Bronchus fibroblast of lung (primary cell): ENCODE measurements around the gene PLEKHG2. TPM values are rescaled to one million over a fixed set of nuclear protein-coding genes. Genes with fewer than 3 reads are reported as not detected.

Source experiments
- total RNA-seq: library from RNA; depleted of rRNA; stranded (reverse); fragments of >200 nt; gene quantifications from 2 replicates; pipeline ENCODE4 v1.2.3, GENCODE V29; 2015

Gene PLEKHG2
- 11.7 and 15.5 TPM in 2 replicates for total RNA-seq

DNA sequence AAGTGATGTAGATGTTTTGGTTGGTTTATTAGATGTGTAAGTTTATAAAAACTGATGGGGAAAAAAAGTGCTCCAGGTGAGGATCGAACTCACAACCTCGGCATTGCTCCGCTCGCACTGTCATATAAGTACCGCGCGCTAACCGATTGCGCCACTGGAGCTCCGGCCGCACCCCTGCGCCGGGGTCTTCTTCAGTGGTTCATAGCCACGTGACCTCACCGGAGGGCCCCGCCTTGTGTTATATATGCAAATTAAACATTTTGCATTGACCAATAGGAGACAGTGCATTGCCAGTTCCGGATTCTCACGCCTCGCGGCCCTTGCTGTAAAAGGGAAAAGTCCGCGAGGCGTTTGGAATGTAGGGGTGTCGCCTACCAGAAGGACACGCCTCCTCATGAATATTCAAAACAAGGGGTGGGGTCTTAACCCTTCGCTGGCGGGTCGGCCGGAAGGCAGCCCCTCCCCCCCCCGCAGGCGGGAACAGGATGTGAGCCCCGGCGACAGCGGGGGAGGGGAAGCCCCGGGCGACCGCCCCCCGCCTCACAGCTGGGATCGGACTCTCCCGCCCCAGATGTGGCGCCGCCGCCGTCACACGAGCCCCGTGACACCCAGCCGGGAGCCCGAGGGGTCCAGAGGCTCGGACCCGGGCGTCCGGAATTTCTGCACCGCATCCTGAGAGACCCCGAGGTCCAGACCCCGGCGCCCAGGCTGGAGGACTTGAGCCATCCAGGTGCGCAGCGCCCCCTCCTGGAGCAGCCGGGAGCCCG lies at the start of gene PLEKHG2:
PLEKHG2 (plus strand) TSS at position 570 of the 767 bp plus-strand sequence. CDS start 1,418 bp downstream, outside the sequence.

GRCh38 chr19:39390751-39391437 lies 21.6 kb upstream of the PLEKHG2 start, which contains the start of the genes MED29 and PAF1:
Gene MED29 (plus strand): TSS chr19:39391378. CDS start chr19:39391423, 45 bp downstream.
Gene PAF1 (minus strand): TSS chr19:39391106. CDS start chr19:39390864, 242 bp downstream.

GRCh38 chr19:39406656-39407409 lies 5.6 kb upstream of the PLEKHG2 start, which contains the start of gene ZFP36:
Gene ZFP36 (plus strand): TSS chr19:39406847. CDS start chr19:39406905, 58 bp downstream.

DNA sequence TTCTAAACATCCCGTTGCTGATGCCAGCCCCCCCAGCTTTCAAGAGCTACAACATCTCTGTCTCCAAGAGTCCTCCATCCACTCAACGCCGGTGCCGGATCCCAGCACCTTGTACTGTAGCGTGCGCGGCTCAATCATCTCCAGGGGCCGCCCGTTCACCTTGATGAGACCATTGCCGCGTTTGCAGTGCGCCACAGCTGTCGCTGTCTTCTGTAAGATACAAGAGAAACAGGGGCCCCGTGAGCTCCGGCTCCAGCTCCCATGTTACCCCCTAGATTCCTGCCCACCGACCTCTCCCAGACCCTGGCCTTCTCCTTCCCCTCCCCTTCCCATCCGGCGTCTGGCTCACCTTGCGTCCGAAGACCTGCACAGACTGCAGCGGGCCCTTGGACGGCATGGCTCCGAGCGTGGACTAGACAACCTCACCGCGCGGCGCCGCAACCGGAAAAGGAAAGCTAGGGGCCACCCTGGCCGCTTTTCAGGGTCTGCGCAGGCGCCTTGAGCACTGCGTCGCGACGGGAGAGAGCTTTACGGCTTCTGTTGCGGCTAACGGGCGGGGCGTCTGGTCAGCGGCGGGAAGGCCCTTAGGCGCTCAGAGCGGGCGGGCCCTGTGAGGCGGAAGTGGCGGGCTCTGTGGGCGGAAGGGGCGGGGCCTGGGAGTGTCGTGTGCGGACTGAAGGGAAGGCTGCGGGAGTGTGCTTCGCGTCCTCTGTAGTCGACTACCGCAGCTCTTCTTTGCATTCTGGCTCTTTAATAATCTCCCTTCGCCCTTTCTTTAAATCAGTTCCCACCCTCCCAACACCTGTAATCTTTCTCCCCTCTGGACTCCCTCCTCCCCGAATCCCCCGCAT lies 23.3 kb downstream of the PLEKHG2 start, which contains the start of gene RPS16:
RPS16 (minus strand) TSS at position 451 of the 851 bp plus-strand sequence; CDS start at position 397, 54 bp downstream.

DNA sequence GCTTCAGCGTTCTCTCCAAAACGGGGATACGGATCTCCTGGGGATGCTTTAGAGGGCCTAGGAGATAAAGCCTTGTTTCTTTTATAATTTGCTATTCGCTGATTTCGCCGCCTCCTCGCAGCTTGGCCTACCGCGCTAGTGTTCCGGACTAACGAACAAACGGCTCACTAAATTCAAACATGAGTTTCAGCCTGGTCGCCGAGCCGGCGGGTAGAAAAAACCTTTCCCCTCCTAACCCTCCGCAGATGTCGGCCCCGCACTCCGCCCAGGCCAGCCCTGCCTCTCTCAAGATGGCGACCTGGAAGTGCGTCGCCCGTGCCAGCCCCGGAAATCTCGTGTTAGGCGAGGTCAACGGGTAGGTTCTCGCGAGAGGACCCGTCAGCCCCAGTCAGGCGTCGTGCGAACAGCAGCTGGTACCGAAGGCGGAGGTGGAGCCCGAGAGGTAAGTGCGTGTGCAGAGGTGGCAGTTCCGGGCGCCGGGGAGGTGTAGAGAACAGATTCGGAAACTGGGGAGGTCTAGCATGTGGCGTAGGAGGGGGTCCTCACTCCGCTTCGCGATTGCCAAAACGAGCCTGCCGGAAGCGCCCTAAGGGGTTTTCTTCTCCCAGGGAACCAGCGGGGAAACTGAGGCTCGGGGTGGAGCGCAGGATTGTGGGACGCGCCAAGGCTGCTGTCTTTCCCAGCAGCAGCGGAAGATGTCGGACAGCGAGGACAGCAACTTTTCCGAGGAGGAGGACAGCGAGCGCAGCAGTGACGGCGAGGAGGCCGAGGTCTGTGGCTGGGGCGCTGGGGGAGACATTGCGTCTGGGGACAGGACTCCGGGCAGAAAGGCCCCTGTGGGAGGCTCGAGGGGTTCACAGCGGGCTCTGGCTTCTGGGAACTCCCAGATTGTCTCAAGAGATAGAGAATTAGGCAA lies 33.0 kb downstream of the PLEKHG2 start, which contains the start of gene SUPT5H:
SUPT5H (plus strand) TSS at position 387 of the 916 bp plus-strand sequence; CDS start at position 696, 309 bp downstream.

Other genes with a start within 250 kb of the PLEKHG2 start
- not detected in 2 replicates for gene NCCRP1, start 215.7 kb upstream of the PLEKHG2 start, total RNA-seq
- not detected in 2 replicates for gene SYCN, start 208.4 kb upstream of the PLEKHG2 start, total RNA-seq
- not detected in 2 replicates for gene IFNL3, start 167.7 kb upstream of the PLEKHG2 start, total RNA-seq
- not detected in 2 replicates for gene IFNL4, start 163.8 kb upstream of the PLEKHG2 start, total RNA-seq
- gene IFNL2, start 144.3 kb upstream of the PLEKHG2 start, total RNA-seq = not detected in 2 replicates
- not detected in 2 replicates for gene IFNL1, start 116.3 kb upstream of the PLEKHG2 start, total RNA-seq
- 0.30 and 0.67 TPM in 2 replicates for gene LRFN1, start 91.8 kb upstream of the PLEKHG2 start, total RNA-seq
- gene GMFG, start 76.6 kb upstream of the PLEKHG2 start, total RNA-seq = 1.0 and 2.7 TPM in 2 replicates
- gene SAMD4B, start 70.2 kb upstream of the PLEKHG2 start, total RNA-seq = 55.0 and 58.2 TPM in 2 replicates
- gene PAF1, start 21.6 kb upstream of the PLEKHG2 start, total RNA-seq = 55.2 and 61.9 TPM in 2 replicates
- gene MED29, start 21.3 kb upstream of the PLEKHG2 start, total RNA-seq = 26.4 and 34.3 TPM in 2 replicates
- 35.8 and 38.3 TPM in 2 replicates for gene ZFP36, start 5.8 kb upstream of the PLEKHG2 start, total RNA-seq
- gene RPS16, start 23.3 kb downstream of the PLEKHG2 start, total RNA-seq = 1,802 and 2,514 TPM in 2 replicates
- 57.0 and 63.8 TPM in 2 replicates for gene SUPT5H, start 32.9 kb downstream of the PLEKHG2 start, total RNA-seq
- gene TIMM50, start 68.2 kb downstream of the PLEKHG2 start, total RNA-seq = 134 and 139 TPM in 2 replicates
- gene DLL3, start 86.3 kb downstream of the PLEKHG2 start, total RNA-seq = 0.67 and 1.3 TPM in 2 replicates
- gene SELENOV, start 102.5 kb downstream of the PLEKHG2 start, total RNA-seq = not detected in 2 replicates
- 3.4 and 3.9 TPM in 2 replicates for gene EID2B, start 120.2 kb downstream of the PLEKHG2 start, total RNA-seq
- 13.1 and 13.4 TPM in 2 replicates for gene EID2, start 127.5 kb downstream of the PLEKHG2 start, total RNA-seq
- not detected in 2 replicates for gene LGALS13, start 189.9 kb downstream of the PLEKHG2 start, total RNA-seq
- gene LGALS16, start 243.2 kb downstream of the PLEKHG2 start, total RNA-seq = not detected in 2 replicates